SIG-M5 treated with dmso at 0.1 percent for 504 hours (cell line): ENCODE results near the gene ATAD5.
"Not testable (repeated sequence)": the region's sequence is repeated elsewhere in the genome, so short reads cannot be mapped to it uniquely, and the experiment has no call there.

Experiments used
- DNase-seq: peaks from one replicate; lab custom pipeline; 2025; ENCODE audit not compliant: unreplicated experiment; lab: John Stamatoyannopoulos, UW

ATAD5 gene

GRCh38 chr17:30910151-30910550 lies 78.4 kb downstream of the ATAD5 start:
- DNase-seq: not testable (repeated sequence)

GRCh38 chr17:30913955-30914354 lies 82.2 kb downstream of the ATAD5 start:
- DNase-seq: no peak

- no peak for DNase-seq
Measured at GRCh38 chr17:30915833-30916611, 84.3 kb downstream of the ATAD5 start.

- DNase-seq: no peak
Measured at GRCh38 chr17:30917050-30917449, 85.3 kb downstream of the ATAD5 start.

- no peak for DNase-seq
Measured at GRCh38 chr17:30920282-30920681, 88.5 kb downstream of the ATAD5 start.

- DNase-seq: no peak
Measured at GRCh38 chr17:30920683-30921543, 89.1 kb downstream of the ATAD5 start.

GRCh38 chr17:30921544-30922196 lies 89.9 kb downstream of the ATAD5 start, which contains the start of gene ADAP2:
TSS of gene ADAP2 (plus strand) at chr17:30921945. CDS start at chr17:30922015, 70 bp downstream.
- peak; percentile 69 for DNase-seq

- no peak for DNase-seq
Measured at GRCh38 chr17:30922235-30923030, 90.7 kb downstream of the ATAD5 start.

GRCh38 chr17:30924341-30924740 lies 92.6 kb downstream of the ATAD5 start:
- no peak for DNase-seq

GRCh38 chr17:30926516-30926915 lies 94.8 kb downstream of the ATAD5 start:
- DNase-seq: peak; percentile 46

- no peak for DNase-seq
Measured at GRCh38 chr17:30927756-30928155, 96.0 kb downstream of the ATAD5 start.

GRCh38 chr17:30928584-30928983 lies 96.8 kb downstream of the ATAD5 start:
- no peak for DNase-seq

GRCh38 chr17:30929081-30929633 lies 97.4 kb downstream of the ATAD5 start:
- DNase-seq: no peak

- DNase-seq: not testable (repeated sequence)
Measured at GRCh38 chr17:30929861-30930260, 98.1 kb downstream of the ATAD5 start.

- DNase-seq: no peak
Measured at GRCh38 chr17:30930495-30930894, 98.7 kb downstream of the ATAD5 start.

- not testable (repeated sequence) for DNase-seq
Measured at GRCh38 chr17:30931582-30931981, 99.8 kb downstream of the ATAD5 start.

- no peak for DNase-seq
Measured at GRCh38 chr17:30933966-30934365, 102.2 kb downstream of the ATAD5 start.

GRCh38 chr17:30939051-30939689 lies 107.4 kb downstream of the ATAD5 start:
- DNase-seq: no peak

GRCh38 chr17:30942308-30943079 lies 110.7 kb downstream of the ATAD5 start:
- no peak for DNase-seq
